Left forelimb (tissue), 1 donor: ENCODE measurements around the gene CXCL17.

ENCODE experiments used
- DNase-seq: peaks from one replicate; pipeline ENCODE4 v3.0.0-alpha.2; 2018; ENCODE audit warnings: low spot score

The CXCL17 gene

DNA sequence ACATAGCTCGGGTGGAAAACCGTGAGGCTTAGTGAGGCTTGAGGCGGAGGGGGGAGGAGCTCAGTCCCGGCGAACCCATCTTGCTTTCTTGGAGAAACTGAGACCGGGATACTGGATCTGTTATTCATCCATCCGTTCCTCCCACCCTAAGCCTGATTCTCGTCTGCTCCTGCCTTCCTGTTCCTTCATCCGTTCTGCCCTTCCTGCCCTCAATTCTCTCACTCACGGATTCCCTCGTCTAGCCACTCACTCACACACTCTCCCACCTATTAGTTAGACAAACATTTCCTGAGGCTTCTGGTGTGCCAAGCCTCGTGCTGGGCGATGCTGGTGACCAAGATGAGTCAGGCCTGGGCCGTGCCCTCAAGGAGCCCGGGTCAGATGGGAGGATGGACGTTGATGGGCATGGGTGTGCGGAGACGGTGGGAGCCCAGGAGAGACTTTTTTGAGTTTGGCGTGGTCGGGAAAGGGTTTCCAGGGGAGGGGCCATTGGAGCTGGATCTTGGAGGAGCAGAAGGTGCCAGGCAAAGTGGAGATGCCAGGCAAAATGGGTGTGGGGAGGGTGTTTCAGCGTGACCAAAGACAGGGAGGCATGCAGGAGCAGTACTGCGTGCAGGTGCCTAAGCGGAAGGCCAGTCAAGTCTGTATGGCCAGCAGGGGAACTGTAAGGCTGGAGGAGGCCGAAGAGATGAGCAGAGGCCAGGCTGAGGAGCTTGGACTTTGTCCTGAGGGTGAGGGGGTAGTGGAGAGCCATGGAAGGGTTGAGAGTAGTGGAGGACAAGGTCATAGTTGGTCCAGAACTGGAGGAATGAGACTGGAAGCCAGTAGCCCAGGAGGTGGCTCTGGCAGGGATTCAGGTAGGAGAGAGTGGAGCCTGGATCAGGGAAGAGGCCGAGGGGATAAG lies 45.2 kb downstream of the CXCL17 start:
- DNase-seq = no peak

GRCh38 chr19:42396381-42397262 lies 46.1 kb downstream of the CXCL17 start:
- peak; percentile 100 for DNase-seq

DNA sequence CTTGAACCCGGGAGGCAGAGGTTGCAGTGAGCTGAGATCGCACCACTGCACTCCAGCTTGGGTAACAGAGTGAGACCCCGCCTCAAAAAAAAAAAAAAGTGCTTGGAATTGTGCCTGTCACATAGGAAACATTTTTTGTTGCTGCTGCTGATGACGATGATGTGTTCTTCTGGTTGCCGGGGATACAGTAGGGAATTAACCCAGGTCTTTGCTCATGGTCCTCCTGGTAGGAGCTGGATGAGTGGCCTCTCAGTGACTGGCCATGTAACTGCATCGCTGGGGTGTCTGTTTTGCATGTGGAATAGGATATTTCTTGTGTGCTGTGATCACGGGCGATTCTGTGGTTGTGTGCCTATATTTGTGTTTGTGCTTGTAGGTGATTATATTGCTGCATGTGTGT lies 48.0 kb downstream of the CXCL17 start:
- DNase-seq = no peak

- no peak for DNase-seq
Measured at GRCh38 chr19:42392165-42392564, 50.6 kb downstream of the CXCL17 start.

DNA sequence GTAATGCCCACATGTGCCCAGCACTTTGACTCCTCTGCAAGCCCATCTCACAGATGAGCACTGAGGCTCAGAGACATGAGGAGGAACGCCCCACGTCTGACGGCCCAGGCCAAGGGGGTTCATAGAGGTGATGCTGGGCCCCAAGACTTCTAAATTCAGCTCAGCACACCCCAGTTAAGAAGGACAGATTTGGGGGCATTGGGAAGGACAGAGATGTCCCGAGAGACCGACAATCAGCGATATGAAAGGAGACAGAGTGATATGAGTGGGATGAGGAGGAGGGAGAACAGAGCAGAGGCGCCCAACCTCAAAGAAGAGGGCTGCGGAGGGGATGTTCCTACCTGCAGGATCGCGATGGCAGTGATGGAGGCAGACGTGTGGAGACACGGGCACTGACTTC lies 52.8 kb downstream of the CXCL17 start, which contains the start of gene CNFN:
Gene CNFN, minus strand, starts transcription at position 399 of the 400 bp plus-strand sequence. CDS start 1,260 bp downstream, outside the sequence.
- no peak for DNase-seq

- no peak for DNase-seq
Measured at GRCh38 chr19:42388851-42389489, 53.8 kb downstream of the CXCL17 start.

DNA sequence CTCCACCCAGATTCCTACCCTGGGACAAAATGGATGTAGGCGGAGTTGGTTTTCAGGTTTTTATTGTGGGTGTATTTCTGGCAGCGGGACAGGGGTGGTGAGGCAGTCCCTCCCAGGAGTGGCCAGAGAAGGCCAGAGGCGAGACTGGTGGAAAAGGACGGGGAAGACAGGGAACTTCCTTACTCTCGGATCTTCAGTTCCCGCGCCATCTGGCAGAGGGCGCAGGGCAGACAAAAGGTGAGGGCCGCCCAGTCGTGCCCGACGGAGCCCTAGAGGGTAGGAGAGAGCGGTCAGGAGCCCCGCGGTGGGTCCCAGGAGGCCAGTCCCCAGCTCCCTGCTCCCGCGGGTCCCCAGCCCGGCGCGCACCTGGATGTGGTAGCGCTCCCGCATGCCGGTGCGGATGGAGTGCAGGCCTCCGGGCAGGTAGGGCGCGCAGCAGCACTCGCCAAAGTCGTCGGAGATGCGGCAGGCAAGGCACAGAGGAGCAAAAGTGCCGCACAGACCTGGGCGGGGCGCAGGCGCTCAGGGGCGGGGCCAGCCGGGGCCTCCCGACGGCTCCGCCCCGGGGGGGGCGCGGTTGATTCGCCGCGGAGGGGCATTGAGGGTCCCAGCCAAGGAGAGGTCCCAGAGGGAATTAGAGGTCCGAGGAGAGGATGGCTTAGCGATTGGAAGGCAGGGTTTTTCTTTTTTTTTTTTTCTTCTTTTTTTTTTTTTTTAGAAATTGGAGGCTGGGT lies 55.6 kb downstream of the CXCL17 start:
- no peak for DNase-seq

DNA sequence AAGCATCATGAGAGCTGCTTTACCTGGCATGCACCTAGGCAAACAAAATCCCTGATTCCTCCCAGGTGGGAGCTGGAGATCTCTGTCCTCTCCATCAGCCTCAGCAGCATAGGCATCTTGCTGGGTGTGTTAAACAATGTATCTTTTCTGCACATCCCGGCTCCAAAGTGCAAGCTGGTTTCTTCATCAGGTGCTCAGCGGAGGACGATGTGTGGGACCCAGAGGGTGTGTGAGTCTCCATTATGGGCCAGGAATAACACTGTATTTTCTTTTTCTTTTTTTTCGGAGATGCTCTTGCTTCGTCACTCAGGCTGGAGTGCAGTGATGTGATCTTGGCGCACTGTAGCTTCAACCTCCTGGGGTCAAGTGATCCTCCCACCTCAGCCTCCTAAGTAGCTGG lies 62.6 kb downstream of the CXCL17 start:
- no peak for DNase-seq
